Measurements from ENCODE around the gene WDR18. TPM values are rescaled to one million over a fixed set of nuclear protein-coding genes. Genes with fewer than 3 reads are reported as not detected.

The WDR18 gene
- total RNA-seq, 1 donor from 2014 or later, result 66.8 TPM

DNA sequence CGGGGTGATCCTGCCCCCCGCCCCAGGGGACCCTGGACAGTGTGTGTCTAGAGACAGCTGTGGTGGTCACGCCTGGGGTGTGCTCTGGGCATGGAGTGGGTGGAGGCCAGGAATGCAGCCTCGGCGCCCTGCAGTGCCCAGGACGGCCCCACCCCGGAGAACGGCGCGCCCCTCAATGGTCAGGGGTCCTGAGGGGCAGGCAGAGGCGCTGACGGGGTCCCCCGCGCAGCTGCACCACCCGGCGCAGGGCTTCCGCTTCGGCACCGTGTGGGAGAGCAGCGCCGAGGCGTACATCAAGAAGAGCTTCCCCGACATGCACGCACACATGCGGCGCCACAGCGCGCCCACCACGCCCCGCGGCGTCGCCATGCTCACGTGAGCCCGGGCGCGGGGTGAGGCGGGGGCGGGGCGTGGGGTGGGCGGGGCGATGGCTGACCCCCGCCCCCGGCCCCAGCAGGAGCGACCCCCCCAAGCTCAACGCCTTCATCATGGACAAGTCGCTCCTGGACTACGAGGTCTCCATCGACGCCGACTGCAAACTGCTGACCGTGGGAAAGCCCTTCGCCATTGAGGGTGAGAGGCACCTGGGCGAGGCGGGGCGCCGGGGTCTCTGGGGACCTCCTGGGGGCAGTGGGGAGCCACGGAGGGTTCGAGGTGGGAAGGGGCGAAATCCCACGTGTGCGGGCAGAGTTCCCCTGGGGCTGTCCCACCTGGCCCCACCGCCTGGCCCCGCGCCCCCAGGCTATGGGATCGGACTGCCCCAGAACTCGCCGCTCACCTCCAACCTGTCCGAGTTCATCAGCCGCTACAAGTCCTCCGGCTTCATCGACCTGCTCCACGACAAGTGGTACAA is 23.5 kb downstream of the WDR18 start:
- H3K4me3 ChIP-seq, result no peak overlapping the region
- H3K4me1 ChIP-seq, result peaks cover 14% of the 10 kb centered on the region
- intact Hi-C loops (cut with DNase I), result no loop called here
- DNase-seq (ENCODE audit: extremely low spot score in 2 of 2), result no peak
- H3K27me3 ChIP-seq, result no peaks in the 10 kb centered on the region
- peaks cover 0 to 26% of the 10 kb centered on the region in 2 donors for H3K36me3 ChIP-seq
- TF ChIP-seq POLR2AphosphoS5 (IDR thresholded peaks at IDR 0.05; ENCODE audit: insufficient read depth in 1 of 2, low read depth in 1 of 2) (no peak), POLR2A (IDR thresholded peaks at IDR 0.05) (no peak), CTCF (IDR thresholded peaks at IDR 0.05) (no peak)
- H3K9me3 ChIP-seq, result no peaks in the 10 kb centered on the region
- H3K27ac ChIP-seq, result no peak overlapping the region

DNA sequence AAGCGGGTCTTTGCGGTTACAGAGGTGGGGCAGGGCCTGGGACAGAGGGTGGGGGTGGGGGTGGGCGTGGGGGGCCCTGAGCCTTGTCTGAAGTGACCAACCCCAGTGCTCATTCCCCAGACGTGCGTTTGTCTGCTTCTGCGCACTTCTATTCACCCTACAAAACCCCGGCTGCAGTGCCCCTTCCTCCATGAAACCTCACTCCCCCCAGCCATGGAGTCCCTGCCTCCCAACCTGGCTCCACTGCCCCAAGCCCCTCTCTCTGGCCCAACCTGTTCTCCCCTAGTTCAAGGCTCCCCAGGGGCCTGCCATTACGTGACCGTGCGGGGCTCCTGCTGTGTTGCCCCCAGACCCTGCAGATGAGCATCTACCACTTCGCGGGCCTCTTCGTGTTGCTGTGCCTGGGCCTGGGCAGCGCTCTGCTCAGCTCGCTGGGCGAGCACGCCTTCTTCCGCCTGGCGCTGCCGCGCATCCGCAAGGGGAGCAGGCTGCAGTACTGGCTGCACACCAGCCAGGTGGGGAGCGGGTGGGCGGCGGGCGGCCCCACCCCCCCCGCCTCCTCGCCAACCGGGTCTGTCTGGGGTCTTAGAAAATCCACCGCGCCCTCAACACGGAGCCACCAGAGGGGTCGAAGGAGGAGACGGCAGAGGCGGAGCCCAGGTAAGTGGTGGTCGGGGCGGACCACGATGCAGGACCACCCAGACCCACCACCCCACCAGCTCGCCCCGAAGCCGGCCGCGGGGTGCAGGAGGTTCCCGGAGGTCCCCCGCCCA is 24.3 kb downstream of the WDR18 start:
- Histone ChIP-seq H3K4me1 (peaks cover 14% of the 10 kb centered on the region), H3K27me3 (no peaks in the 10 kb centered on the region), H3K27ac (peak overlapping the region; percentile 77), H3K9me3 (no peaks in the 10 kb centered on the region), H3K4me3 (peak overlapping the region; percentile 24 to 43), H3K36me3 (peaks cover 0 to 31% of the 10 kb centered on the region in 2 donors)
- intact Hi-C loops (cut with DNase I), result no loop called here
- no peak for DNase-seq (ENCODE audit: extremely low spot score in 2 of 2)
- no peak for TF ChIP-seq POLR2A (IDR thresholded peaks at IDR 0.05)
- TF ChIP-seq CTCF (IDR thresholded peaks at IDR 0.05), result no peak
- no peak for TF ChIP-seq POLR2AphosphoS5 (IDR thresholded peaks at IDR 0.05; ENCODE audit: insufficient read depth in 1 of 2, low read depth in 1 of 2)

GRCh38 chr19:1009041-1009980 is 25.2 kb downstream of the WDR18 start:
- peak overlapping the region; percentile 24 to 43 for H3K4me3 ChIP-seq

More at GRCh38 chr19:1009041-1009980, 25.2 kb downstream of the WDR18 start:
- peaks cover 15% of the 10 kb centered on the region for H3K4me1 ChIP-seq
- TF ChIP-seq POLR2AphosphoS5 (IDR thresholded peaks at IDR 0.05; ENCODE audit: insufficient read depth in 1 of 2, low read depth in 1 of 2), result peak in 1 of 2 donors; percentile 69
- TF ChIP-seq POLR2A (IDR thresholded peaks at IDR 0.05), result no peak
- no peak for TF ChIP-seq CTCF (IDR thresholded peaks at IDR 0.05)
- peak overlapping the region; percentile 77 for H3K27ac ChIP-seq
- peaks cover 0 to 31% of the 10 kb centered on the region in 2 donors for H3K36me3 ChIP-seq
- intact Hi-C loops (cut with DNase I), result no loop called here
- H3K9me3 ChIP-seq, result no peaks in the 10 kb centered on the region
- DNase-seq (ENCODE audit: extremely low spot score in 2 of 2), result no peak
- no peaks in the 10 kb centered on the region for H3K27me3 ChIP-seq

All from vagina (tissue), 2 donors.